GDM1 (cell line): Measurements from ENCODE around the gene OR5A1.
"Not testable (repeated sequence)": the region's sequence is repeated elsewhere in the genome, so short reads cannot be mapped to it uniquely, and the experiment has no call there.

Experiments used
- DNase-seq: peaks from one replicate; lab custom pipeline; 2025; lab: John Stamatoyannopoulos, UW

Gene OR5A1

DNA sequence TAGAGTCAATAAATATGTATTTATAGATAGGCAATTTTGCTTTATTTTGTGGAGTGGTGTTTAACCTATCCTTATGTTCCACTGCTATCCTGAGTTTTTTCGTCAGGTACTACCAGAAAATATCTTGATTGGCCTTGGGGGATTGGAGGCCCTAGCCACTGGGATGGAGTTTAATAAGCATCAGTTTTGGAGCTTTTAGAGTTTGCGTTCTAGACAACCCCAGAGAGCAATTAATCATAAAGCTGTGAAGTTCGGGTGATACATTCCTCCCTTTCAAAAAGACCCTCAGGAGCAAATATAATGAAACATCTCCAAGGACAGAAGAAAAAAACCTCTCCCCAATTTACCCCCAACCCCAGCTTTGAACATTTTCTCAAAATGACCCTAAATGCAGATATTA is at the start of gene OR5A1:
Gene OR5A1 (plus strand): TSS at position 301 of the 400 bp plus-strand sequence. CDS start 6,700 bp downstream, outside the sequence.
- DNase-seq = no peak

DNA sequence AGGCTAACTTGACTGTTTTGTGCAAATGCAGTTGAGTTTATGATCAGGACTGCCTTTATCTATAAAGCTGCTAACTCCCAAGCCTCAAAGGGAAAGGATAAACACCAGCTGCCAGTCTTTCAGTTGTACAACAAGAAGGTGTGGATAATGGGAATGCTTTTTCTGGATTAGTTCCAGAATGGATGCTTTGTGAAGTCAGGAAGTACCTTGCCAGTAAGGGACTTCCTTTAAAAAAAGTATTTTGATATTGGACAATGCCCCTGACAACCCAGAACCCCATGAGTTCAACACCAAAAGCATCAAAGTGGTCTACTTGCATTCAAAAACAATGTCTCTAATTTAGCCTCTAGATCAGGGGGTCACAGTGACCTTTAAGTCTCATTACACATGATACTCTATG is 42.1 kb upstream of the OR5A1 start:
- DNase-seq = no peak

GRCh38 chr11:59400461-59401261 is 35.6 kb upstream of the OR5A1 start:
- DNase-seq = no peak

GRCh38 chr11:59401262-59401552 is 35.1 kb upstream of the OR5A1 start:
- no peak for DNase-seq

GRCh38 chr11:59403546-59403945 is 32.7 kb upstream of the OR5A1 start:
- DNase-seq = no peak

DNA sequence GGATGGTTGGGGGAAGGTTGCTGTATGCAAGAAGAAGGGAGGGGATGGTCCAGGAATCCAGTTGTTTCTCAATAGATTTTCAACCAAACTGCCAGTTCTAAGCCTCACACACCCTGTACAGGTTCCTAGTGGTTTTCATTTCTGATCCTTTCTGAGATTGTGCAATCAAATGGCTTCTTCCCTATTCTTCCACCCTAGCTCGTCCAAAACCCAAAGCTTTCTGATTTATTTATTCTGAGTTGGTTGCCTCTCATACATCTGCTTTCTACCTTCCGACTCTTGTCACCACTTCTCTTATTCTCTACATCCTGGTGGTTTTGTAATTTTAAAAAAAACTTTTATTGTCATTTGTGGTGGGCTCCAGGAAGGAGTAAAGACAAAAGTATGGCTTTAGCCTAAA is 22.6 kb upstream of the OR5A1 start:
- DNase-seq = peak; percentile 23

DNA sequence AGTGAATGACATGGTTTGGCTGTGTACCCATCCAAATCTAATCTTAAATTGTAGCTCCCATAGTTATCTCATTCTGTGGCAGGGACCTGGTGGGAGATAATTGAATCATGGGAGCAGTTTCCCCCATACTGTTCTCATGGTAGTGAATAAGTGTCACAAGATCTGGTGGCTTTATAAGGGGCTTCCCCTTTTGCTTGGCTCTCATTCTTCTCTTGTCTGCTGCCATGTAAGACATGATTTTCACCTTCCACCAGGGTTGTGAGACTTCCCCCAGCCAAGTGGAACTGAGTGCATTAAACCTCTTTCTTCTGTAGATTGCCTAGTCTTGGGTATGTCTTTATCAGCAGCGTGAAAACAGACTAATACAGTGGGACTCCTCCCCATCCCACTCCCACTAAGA is 21.2 kb upstream of the OR5A1 start:
- no peak for DNase-seq

DNA sequence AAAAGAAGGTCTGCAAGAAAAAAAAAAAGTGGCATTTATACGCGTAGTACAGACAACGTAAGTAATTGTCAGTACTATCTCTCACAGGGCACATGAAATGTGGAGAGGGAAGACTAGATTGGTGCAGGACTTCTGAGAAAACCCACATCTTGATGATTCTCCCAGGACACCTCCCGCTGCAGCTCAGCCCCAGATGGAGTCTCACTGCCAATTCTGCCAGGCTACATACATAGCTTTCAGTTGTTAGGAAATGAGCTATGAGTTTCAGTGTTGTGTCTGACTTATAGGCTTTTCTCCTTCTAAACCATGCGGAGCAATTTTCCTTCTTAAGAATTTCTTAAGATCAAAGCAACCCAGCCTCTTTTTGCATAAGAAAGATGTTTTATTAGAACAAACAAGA is 19.7 kb upstream of the OR5A1 start:
- no peak for DNase-seq

- no peak for DNase-seq
Observed at GRCh38 chr11:59417023-59417422, 19.2 kb upstream of the OR5A1 start.

GRCh38 chr11:59418156-59418555 is 18.1 kb upstream of the OR5A1 start:
- DNase-seq = no peak

DNA sequence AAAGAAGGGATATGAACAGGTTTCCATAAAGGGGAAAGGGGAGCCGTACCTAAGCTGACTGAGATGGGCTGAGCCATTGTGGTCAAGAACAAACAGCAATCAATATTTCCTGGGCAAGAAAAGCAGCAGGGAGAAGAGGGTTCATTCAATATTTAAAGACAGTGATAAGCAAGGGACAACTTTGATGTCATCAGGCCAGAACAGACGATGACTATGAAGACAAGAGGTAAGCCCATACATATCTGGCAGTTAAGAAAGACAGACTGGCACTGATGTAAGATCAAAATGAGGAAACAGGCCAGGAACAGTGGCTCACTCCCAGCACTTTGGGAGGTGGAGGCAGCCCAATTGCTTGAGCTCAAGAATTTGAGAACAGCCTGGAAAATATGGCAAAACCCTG is 12.4 kb upstream of the OR5A1 start:
- DNase-seq = no peak

GRCh38 chr11:59425131-59425530 is 11.1 kb upstream of the OR5A1 start:
- no peak for DNase-seq

GRCh38 chr11:59426361-59427067 is 9.8 kb upstream of the OR5A1 start, which contains the start of gene OR5A2:
OR5A2 (minus strand) TSS chr11:59426413; CDS start chr11:59422953, 3,460 bp downstream.
- DNase-seq = no peak

DNA sequence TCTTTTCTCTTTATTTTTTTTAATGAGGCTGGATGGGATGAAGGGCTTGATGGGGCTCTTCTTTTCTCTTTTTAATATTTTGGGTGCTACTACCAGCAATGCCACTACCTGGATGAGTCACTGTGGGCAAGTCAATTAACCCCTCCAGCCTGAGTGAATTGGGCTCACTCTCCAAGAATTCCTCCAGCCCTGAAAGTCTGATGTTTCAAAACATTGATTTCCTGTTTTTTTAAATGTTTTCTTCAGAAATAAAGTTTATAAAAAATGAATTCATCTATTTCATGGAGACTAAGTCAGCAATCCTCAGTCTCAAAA is 9.2 kb upstream of the OR5A1 start:
- no peak for DNase-seq

GRCh38 chr11:59429924-59430516 is 6.2 kb upstream of the OR5A1 start:
- DNase-seq = peak; percentile 30

DNA sequence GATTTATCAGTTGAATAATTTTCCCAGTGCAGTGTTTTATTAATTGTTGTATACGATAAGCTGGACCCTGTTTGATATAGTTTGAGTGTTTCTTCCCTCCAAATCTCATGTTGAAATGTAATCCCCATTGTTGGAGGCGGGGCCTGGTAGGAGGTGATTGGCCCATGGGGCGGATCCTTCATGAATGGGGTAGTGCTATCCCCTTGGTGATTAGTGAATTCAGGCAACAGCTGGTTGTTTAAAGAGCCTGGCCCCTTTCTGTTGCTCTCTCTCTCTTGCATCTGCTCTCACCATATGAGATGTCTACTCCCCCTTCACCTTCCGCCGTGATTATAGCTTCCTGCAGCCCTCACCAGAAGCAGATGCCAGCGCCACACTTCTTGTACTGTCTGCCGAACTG is 1.5 kb downstream of the OR5A1 start:
- no peak for DNase-seq

DNA sequence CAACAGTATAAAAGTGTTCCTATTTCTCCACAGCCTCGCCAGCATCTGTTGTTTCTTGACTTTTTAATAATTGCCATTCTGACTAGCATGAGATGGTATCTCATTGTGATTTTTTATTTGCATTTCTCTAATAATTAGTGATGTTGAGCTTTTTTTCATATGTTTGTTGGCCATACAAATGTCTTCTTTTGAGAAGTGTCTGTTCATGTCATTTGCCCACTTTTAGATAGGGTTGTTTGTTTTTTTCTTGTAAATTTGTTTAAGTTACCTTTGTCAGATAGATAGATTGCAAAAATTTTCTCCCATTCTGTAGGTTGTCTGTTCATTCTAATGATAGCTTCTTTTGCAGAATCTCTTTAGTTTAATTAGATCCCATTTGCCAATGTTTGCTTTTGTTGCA is 9.4 kb downstream of the OR5A1 start:
- DNase-seq = not testable (repeated sequence)

DNA sequence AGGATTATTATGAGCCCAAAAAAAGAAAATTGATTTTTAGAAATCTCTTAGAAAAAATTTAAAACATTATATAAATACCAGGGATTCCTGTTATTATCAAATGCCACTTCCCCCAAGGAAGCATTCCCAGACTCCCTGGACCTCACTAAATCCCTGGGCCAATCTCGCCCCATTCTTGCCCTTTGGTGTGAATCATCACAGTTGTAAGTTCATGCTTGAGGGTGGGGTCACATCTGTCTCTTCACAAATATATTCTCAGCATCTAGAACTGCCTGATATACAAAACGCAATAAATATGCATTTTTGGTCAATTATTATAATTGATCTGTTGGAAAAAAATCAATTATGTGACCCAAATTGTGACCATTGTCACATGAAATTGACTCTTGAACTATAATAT is 12.2 kb downstream of the OR5A1 start:
- no peak for DNase-seq

- DNase-seq = no peak
Observed at GRCh38 chr11:59456661-59457060, 20.4 kb downstream of the OR5A1 start, which contains the start of gene OR4D6. OR4D6 (plus strand) TSS chr11:59456961; CDS start chr11:59456961, 0 bp downstream.

GRCh38 chr11:59459916-59460315 is 23.6 kb downstream of the OR5A1 start:
- no peak for DNase-seq

DNA sequence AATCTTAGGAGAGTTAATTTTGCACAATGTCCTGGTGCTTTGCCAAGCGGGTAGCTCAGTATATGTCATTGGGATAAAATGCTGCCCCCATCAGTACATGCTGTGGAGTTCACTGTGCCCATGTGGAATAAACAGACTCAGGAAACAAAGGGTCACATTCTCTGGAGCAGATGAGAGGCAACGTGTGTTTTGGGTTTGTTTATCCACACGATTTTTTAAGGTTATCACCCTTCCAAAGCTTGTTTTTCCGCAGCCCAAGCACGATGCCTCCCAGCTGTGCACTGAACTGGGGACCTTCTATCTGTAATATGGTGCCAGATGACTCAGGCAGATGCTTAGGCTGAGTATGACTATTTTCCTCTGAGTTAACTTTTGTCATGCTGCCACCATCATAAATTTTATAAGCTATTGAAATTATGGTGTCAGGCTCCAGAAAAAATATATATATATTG is 26.9 kb downstream of the OR5A1 start:
- DNase-seq = no peak

DNA sequence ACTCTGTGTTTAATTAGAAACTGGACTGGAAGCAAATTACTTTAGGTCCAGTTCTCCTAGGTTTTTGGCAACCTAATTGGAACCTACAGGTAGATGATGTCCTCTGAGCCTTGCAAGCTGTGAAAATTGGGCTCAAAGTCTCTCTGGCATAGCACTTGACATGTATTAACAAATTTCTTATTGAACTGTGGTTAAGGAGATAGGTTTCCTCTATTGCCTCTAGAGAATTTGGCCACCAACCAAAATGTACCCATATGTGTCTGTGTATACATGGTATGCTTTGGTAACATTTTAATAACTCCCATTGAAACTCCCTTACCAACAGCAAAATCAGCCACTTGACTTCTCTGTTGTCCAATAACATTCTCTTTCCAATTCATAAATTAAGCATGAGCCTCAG is 36.7 kb downstream of the OR5A1 start, which contains the start of gene OR4D10:
Gene OR4D10 (plus strand): TSS at position 301 of the 400 bp plus-strand sequence. CDS start 4,115 bp downstream, outside the sequence.
- no peak for DNase-seq

GRCh38 chr11:59475176-59475575 is 38.9 kb downstream of the OR5A1 start:
- DNase-seq = no peak
